ENCODE data around the gene CYYR1. TPM values are rescaled to one million over a fixed set of nuclear protein-coding genes. Genes with fewer than 3 reads are reported as not detected.

CYYR1 gene
- total RNA-seq, 1 donor from 2014 or later, result not detected

- CTCF ChIA-PET, result no interaction called here
- DNase-seq (no peak), ATAC-seq (ENCODE audit: low read depth) (no peak)
- no peak for TF ChIP-seq CTCF (IDR thresholded peaks at IDR 0.05)
- no peaks in the 10 kb centered on the region for H3K9me3 Mint-ChIP-seq
- intact Hi-C loops (cut with micrococcal nuclease), result loop anchor here (5.0 kb wide), 1 partner anchor 1300 kb away; no protein-coding TSS in a partner anchor
- H3K4me3 Mint-ChIP-seq, result no peak overlapping the region
- H3K27ac Mint-ChIP-seq, result no peak overlapping the region
- POLR2A ChIA-PET, result no interaction called here
- no peaks in the 10 kb centered on the region for H3K4me1 Mint-ChIP-seq
- no peaks in the 10 kb centered on the region for H3K27me3 Mint-ChIP-seq
- H3K36me3 Mint-ChIP-seq (ENCODE audit: low read depth), result no peaks in the 10 kb centered on the region
Observed at GRCh38 chr21:26597031-26597430, 23.9 kb upstream of the CYYR1 start.

GRCh38 chr21:26595971-26596370 is 22.9 kb upstream of the CYYR1 start:
- TF ChIP-seq CTCF (IDR thresholded peaks at IDR 0.05), result no peak
- Mint-ChIP-seq H3K4me3 (no peak overlapping the region), H3K9me3 (no peaks in the 10 kb centered on the region), H3K4me1 (no peaks in the 10 kb centered on the region), H3K27me3 (no peaks in the 10 kb centered on the region), H3K27ac (no peak overlapping the region), H3K36me3 (ENCODE audit: low read depth) (no peaks in the 10 kb centered on the region)
- ATAC-seq (ENCODE audit: low read depth) (no peak), DNase-seq (no peak)
- ChIA-PET POLR2A (no interaction called here), CTCF (no interaction called here)
- intact Hi-C loops (cut with micrococcal nuclease), result loop anchor here (5.0 kb wide), 1 partner anchor 1299 kb away; no protein-coding TSS in a partner anchor

- no peaks in the 10 kb centered on the region for H3K9me3 Mint-ChIP-seq
- ChIA-PET POLR2A (no interaction called here), CTCF (no interaction called here)
- ATAC-seq (ENCODE audit: low read depth) (no peak), DNase-seq (no peak)
- intact Hi-C loops (cut with micrococcal nuclease), result no loop called here
- no peak overlapping the region for H3K4me3 Mint-ChIP-seq
- H3K27ac Mint-ChIP-seq, result no peak overlapping the region
- no peaks in the 10 kb centered on the region for H3K36me3 Mint-ChIP-seq (ENCODE audit: low read depth)
- TF ChIP-seq CTCF (IDR thresholded peaks at IDR 0.05), result no peak
- no peaks in the 10 kb centered on the region for H3K27me3 Mint-ChIP-seq
- H3K4me1 Mint-ChIP-seq, result no peaks in the 10 kb centered on the region
Observed at GRCh38 chr21:26593800-26594199, 20.7 kb upstream of the CYYR1 start.

- Mint-ChIP-seq H3K27me3 (no peaks in the 10 kb centered on the region), H3K4me3 (no peak overlapping the region), H3K27ac (no peak overlapping the region), H3K36me3 (ENCODE audit: low read depth) (no peaks in the 10 kb centered on the region), H3K4me1 (no peaks in the 10 kb centered on the region), H3K9me3 (no peaks in the 10 kb centered on the region)
- no peak for DNase-seq
- ChIA-PET CTCF (no interaction called here), POLR2A (no interaction called here)
- ATAC-seq (ENCODE audit: low read depth), result no peak
- intact Hi-C loops (cut with micrococcal nuclease), result no loop called here
- TF ChIP-seq CTCF (IDR thresholded peaks at IDR 0.05), result no peak
Observed at GRCh38 chr21:26591543-26591942, 18.5 kb upstream of the CYYR1 start.

- no peak overlapping the region for H3K27ac Mint-ChIP-seq
- CTCF ChIA-PET, result no interaction called here
- POLR2A ChIA-PET, result no interaction called here
Observed at GRCh38 chr21:26588446-26588845, 15.4 kb upstream of the CYYR1 start.

More at GRCh38 chr21:26588446-26588845, 15.4 kb upstream of the CYYR1 start:
- Mint-ChIP-seq H3K4me3 (no peak overlapping the region), H3K9me3 (no peaks in the 10 kb centered on the region), H3K27me3 (no peaks in the 10 kb centered on the region), H3K36me3 (ENCODE audit: low read depth) (no peaks in the 10 kb centered on the region), H3K4me1 (no peaks in the 10 kb centered on the region)
- no peak for TF ChIP-seq CTCF (IDR thresholded peaks at IDR 0.05)
- no peak for ATAC-seq (ENCODE audit: low read depth)
- no peak for DNase-seq
- intact Hi-C loops (cut with micrococcal nuclease), result no loop called here

Data from activated B cell treated with CpG ODN at 0.5 μM for 24 hours (primary cell).